Transverse colon (tissue), 4 donors: Measurements from ENCODE around the gene PADI6.
"Not testable (repeated sequence)": the region's sequence is repeated elsewhere in the genome, so short reads cannot be mapped to it uniquely, and the experiment has no call there.

Source experiments
- CTCF ChIP-seq, 5 experiments: fragments of 200-600 bp in 3 of 5; fragments of 450-650 bp in 2 of 5; sonication (generic) in 3 of 5; IDR thresholded peaks; 1 replicate in 2 of 5; 2 replicates in 3 of 5; pipeline ENCODE4 v1.5.1; 2016 to 2017; ENCODE audit warnings: antibody characterized with exemption in 5 of 5, inconsistent platforms in 3 of 5, mild to moderate bottlenecking in 2 of 5, moderate library complexity in 1 of 5
- EP300 ChIP-seq: sonication (generic); formaldehyde crosslinking; IDR thresholded peaks from one replicate; pipeline ENCODE4 v1.6.1; 2017; ENCODE audit warnings: antibody characterized with exemption, low read depth
- POLR2A ChIP-seq: fragments of 450-650 bp; IDR thresholded peaks from one replicate; pipeline ENCODE4 v1.6.1; 2016; ENCODE audit warnings: antibody characterized with exemption, mild to moderate bottlenecking, moderate library complexity
- POLR2AphosphoS5 ChIP-seq, 3 donors: sonication (generic); formaldehyde crosslinking; IDR thresholded peaks; one replicate each; pipeline ENCODE4 v1.6.1; 2016; ENCODE audit warnings: antibody characterized with exemption in 3 of 3

- TF ChIP-seq EP300; CTCF (IDR thresholded peaks at IDR 0.05); POLR2AphosphoS5 (IDR thresholded peaks at IDR 0.05); POLR2A: not testable (repeated sequence)
Observed at GRCh38 chr1:17406760-17407475, 34.9 kb downstream of the PADI6 start.
